Measurements from ENCODE around the gene ADARB1.
A peak's percentile ranks its signal among the peaks of the same experiment; 100 is the strongest.

Gene ADARB1

GRCh38 chr21:45234965-45235364, 160.6 kb downstream of the ADARB1 start:
- DNase-seq = no peak

GRCh38 chr21:45235488-45235887, 161.1 kb downstream of the ADARB1 start:
- no peak for DNase-seq

GRCh38 chr21:45236481-45236880, 162.1 kb downstream of the ADARB1 start:
- DNase-seq = peak; percentile 36 to 70 (median 60)

GRCh38 chr21:45237401-45237800, 163.0 kb downstream of the ADARB1 start:
- no peak for DNase-seq

GRCh38 chr21:45241357-45241756, 167.0 kb downstream of the ADARB1 start:
- no peak for DNase-seq

GRCh38 chr21:45243603-45244002, 169.2 kb downstream of the ADARB1 start:
- no peak for DNase-seq

GRCh38 chr21:45244799-45245340, 170.5 kb downstream of the ADARB1 start:
- no peak for DNase-seq

GRCh38 chr21:45246386-45247320, 172.3 kb downstream of the ADARB1 start:
- no peak for DNase-seq

GRCh38 chr21:45248301-45248892, 174.0 kb downstream of the ADARB1 start:
- DNase-seq = no peak

GRCh38 chr21:45248893-45249381, 174.6 kb downstream of the ADARB1 start:
- DNase-seq = no peak

GRCh38 chr21:45249626-45250025, 175.2 kb downstream of the ADARB1 start:
- DNase-seq = no peak

- no peak for DNase-seq
Measured at GRCh38 chr21:45250272-45250671, 175.9 kb downstream of the ADARB1 start.

- DNase-seq = no peak
Measured at GRCh38 chr21:45250914-45251634, 176.7 kb downstream of the ADARB1 start.

GRCh38 chr21:45251635-45252447, 177.5 kb downstream of the ADARB1 start:
- DNase-seq = no peak

GRCh38 chr21:45252448-45252925, 178.1 kb downstream of the ADARB1 start:
- no peak for DNase-seq

- no peak for DNase-seq
Measured at GRCh38 chr21:45253180-45253579, 178.8 kb downstream of the ADARB1 start.

GRCh38 chr21:45253633-45254459, 179.5 kb downstream of the ADARB1 start:
- DNase-seq = no peak

- no peak for DNase-seq
Measured at GRCh38 chr21:45254460-45254930, 180.1 kb downstream of the ADARB1 start.

- DNase-seq = no peak
Measured at GRCh38 chr21:45255381-45256020, 181.1 kb downstream of the ADARB1 start.

Data from suppressor macrophage (primary cell).